Caki2 (cell line): ENCODE results near the gene PDIA4. TPM values are rescaled to one million over a fixed set of nuclear protein-coding genes. Genes with fewer than 3 reads are reported as not detected.

Source experiments
- DNase-seq: peaks from one replicate; pipeline ENCODE4 v3.0.0-alpha.2; 2015; ENCODE audit warnings: low read depth
- in situ Hi-C: cut with HindIII; loops from 2 replicates; pipeline ENCODE4 v1.10.0; 2016; ENCODE audit warnings: low sequenced_read_pairs, low pct_unique_long_range_greater_than_20kb, mixed read lengths
- total RNA-seq: library from RNA; depleted of rRNA; stranded (reverse); fragments of >200 nt; shearing (Covaris generic); gene quantifications from 2 replicates; pipeline ENCODE4 v1.2.3, GENCODE V29; 2014; ENCODE audit warnings: low replicate concordance

The PDIA4 gene
- total RNA-seq, 1 experiment from 2014 or later: 284 TPM

GRCh38 chr7:149009527-149009926, 18.8 kb downstream of the PDIA4 start:
- in situ Hi-C loops: no loop called here
- DNase-seq: no peak

DNA sequence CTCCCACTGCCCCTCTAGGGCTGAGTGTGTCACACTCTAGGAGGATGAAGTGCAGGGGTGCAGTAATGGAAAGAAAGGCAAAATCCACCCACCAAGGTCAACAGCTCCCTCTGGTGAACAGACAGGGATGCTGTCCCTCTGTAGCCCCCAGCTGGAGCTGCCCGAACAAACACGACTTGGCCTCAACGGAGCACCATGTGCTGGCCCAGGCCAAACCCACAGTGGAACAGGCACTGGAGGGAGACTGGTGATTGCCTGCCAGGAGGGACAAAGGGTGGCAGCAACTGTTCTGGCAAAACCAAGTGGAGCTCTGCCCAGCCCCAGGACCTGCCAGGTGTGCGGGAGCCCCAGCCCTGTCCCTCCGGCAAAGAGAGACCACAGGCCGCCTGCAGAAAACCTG, 20.7 kb downstream of the PDIA4 start:
- in situ Hi-C loops: no loop called here
- DNase-seq: no peak

DNA sequence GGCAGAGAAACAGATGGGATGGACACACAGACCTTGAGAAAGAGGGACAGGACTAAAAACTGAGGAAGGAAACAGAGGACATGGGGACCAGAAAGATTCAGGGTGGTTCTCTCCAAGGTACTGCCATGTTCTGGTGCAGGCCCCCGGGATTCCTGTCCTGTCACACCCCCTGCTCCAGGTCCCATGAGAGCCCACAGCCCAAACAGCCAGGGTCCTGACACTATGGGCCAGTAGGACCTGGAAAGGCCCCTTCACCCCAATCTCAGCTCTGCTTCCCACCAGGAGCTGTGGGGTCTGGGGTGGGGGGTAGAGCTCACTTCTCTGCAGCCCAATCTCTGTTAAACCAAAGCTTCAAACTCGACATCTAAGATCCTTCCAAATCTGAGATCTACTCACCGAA, 21.2 kb downstream of the PDIA4 start:
- DNase-seq: no peak
- in situ Hi-C loops: no loop called here

GRCh38 chr7:149006345-149006725, 22.0 kb downstream of the PDIA4 start:
- in situ Hi-C loops: no loop called here
- no peak for DNase-seq

- DNase-seq: no peak
- in situ Hi-C loops: no loop called here
These were observed 22.6 kb downstream of the PDIA4 start for GRCh38 chr7:149005427-149006344.

DNA sequence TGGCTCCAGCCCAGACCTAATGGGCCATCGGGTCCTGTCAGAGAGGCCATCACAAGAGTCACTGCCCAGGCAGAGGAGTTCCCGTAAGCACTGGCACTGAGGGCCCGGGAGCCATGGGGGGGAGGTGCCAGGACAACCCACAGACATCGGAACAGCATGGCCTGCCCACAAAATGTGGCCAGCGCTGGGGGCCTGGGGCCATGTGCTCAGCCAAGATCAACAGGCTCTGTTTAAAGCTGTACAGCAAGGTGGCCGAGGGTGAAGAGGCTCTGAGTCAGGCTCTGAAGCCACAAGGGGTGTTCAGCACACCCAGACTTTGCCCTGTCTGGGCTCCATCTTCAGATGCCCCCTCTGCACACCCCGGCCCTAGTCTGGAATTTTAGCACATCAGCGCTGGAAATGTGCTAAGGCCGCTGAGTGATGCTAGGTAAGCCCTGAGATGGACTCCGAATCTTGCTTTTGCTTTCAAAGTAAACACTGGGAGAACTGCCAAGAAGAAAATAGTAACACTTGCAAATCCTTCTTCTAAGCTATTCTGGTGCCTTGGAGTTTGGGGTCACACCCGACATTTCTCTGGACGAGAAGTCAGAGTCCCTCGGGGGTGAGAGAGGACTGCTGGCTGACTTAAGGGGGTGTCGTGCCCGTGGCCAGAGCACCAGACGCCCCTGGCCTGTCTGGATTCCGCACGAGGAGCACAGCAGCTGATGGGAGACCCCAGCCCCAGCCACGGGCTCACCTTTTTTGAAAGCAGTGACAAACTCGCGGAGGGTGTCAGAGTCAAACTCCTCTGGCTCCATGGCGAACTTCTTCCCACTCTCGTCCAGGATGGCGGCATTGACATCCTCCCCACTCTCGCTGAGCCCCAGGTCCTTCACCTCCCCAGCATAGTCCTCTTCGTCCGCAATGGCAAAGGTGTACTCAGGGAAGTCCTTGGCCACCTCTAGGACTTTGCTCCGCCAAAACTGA, 23.6 kb downstream of the PDIA4 start:
- in situ Hi-C loops: no loop called here
- DNase-seq: no peak

- DNase-seq: no peak
- in situ Hi-C loops: no loop called here
These were observed 24.6 kb downstream of the PDIA4 start for GRCh38 chr7:149003560-149004305.

GRCh38 chr7:149003018-149003417, 25.3 kb downstream of the PDIA4 start:
- in situ Hi-C loops: no loop called here
- no peak for DNase-seq

DNA sequence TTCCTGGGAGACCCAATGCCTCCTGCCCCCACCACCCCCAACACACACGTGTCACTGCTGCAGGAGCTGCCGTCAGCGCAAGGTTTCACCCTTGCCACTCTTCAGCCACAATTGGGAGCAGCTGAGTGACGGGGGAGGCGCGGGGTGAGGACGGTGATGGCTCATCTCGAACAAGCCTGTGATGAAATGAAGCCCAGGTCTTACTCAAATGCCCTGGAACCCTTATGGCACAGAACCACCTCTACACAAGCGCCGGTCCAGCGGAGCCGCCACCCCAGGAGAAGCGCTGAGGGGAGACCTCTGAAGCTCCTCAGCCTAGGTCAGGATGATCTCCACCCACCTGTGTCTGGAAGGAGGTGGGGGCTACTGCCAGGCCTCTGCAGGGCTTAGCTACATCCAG, 25.7 kb downstream of the PDIA4 start:
- no peak for DNase-seq
- in situ Hi-C loops: no loop called here

DNA sequence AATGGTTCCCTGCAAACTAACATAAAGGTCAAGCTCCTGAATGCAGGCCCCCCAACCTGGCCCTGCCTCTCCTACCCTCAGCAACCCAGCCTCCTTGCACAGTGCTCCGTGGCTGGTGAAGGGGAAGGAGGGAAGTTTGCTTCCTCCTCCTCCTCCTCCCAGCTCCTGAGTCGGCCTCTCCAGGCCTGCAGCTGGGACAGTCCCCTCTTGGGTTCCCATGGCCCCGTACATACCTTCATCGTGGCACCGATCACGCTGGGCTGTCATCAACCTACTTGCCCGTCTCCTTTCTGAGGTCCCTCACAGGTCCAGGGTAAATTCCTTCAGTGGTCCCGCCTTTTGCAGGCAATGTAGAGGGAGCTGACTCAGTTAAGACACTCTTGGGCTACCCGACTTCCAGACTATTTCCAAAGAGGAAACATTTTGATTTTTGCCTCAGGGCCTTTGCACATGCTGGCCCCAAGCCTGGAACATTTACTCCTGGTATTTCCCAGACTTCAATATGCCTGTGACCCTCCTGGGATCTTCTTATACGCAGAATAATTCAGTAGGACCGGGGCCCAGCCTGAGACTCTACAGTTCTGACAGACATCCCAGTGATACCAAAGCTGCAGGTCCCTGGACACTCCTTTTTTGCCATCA, 26.8 kb downstream of the PDIA4 start:
- no peak for DNase-seq
- in situ Hi-C loops: no loop called here

DNA sequence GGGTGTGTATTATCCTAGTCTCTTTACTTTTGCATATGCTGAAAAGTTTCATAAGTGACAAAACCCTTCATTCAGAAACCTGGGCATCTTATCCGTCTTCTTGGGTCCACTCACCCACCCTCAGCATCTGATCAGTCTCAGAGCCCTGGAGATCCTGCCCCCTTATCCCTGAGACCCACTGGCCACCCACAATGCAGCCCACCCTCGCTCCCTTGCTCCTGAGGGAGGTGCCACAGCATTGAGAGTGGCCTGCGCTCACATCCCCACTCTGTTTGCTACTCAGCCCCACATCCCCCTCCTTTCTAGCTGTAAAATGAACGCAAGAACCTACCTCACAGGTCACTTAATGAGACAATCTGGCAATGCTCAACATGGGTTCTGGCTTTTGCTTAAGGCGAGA, 27.3 kb downstream of the PDIA4 start:
- DNase-seq: no peak
- in situ Hi-C loops: no loop called here

GRCh38 chr7:148999192-148999591, 29.1 kb downstream of the PDIA4 start:
- in situ Hi-C loops: no loop called here

DNA sequence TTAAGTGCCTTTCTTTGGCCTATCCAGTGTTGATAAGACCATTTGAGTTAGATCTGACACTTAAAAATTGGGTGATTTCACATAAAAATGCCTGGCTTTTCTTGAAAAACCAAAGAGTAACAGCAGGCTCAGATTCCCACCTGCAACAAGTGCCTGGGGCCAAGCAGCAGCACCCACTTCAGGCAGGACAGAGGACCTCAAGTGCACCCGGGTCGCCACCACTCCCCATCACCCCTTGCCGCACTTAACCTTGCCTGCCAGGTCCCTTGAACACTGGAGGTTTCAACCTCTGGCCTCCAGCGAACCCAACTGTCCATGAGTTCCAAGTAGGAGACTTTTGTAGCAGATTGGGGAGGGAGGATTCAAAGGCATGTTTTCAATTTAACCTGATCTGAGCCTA, 30.8 kb downstream of the PDIA4 start:
- in situ Hi-C loops: no loop called here
- DNase-seq: no peak

More at GRCh38 chr7:148999192-148999591, 29.1 kb downstream of the PDIA4 start:
- no peak for DNase-seq

DNA sequence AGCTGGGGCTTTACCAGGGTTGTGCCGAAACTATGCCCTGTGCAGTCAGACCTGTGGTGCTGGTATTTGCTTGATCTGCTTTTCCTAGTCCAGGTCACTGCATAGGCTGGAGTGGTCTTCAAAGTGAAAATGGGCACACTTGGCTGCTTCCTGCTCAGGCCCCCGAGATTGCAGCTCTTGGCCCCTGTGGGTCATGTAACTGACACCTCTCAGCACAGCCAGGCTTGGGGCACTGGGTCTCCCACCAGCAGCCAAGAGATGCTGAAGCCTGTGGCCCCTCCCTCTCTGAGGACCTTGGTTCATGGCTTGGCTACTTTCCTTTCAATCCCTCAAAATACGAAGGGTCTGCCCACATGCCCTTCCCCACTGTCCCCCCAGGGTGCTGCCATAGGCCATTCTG, 33.7 kb downstream of the PDIA4 start:
- DNase-seq: no peak
- in situ Hi-C loops: no loop called here

DNA sequence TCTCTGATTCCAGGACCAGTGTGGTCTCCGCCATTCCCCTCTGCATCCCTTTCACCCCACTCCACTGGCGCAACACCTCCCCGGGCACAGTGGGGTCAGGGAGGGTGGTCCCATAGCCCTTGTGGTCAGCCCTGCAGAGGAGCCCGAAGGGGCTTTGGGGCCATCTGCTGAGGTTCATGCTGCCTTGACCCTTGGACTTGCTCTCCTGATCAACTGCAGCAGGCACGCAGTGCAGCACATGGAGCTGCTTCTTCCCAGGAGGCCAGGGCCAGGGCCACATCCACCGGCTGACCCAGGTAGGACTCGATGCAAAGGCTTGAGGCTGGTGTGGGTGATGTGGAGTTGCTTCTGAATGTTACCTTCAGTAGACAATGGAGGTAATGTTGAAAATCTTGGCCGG, 35.1 kb downstream of the PDIA4 start:
- DNase-seq: no peak
- in situ Hi-C loops: no loop called here

DNA sequence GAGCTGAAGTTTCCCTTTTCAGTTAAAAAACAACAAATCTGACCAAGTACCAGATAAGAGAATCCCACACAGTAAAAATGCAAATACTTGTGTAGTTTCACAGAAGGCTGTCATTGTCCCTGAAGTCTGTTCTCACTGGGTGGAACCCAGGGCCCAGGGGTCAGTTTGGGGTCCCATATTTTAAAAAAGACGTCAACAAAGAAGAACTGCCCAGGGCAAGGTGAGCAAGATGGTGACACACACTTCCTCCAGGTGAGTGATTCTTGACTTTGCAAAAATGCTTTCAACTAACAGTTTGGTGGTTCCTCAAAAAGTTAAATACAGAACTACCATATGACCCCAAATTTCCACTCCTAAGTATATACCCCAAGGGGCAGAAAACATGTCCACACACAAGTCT, 36.8 kb downstream of the PDIA4 start:
- no peak for DNase-seq
- in situ Hi-C loops: no loop called here

DNA sequence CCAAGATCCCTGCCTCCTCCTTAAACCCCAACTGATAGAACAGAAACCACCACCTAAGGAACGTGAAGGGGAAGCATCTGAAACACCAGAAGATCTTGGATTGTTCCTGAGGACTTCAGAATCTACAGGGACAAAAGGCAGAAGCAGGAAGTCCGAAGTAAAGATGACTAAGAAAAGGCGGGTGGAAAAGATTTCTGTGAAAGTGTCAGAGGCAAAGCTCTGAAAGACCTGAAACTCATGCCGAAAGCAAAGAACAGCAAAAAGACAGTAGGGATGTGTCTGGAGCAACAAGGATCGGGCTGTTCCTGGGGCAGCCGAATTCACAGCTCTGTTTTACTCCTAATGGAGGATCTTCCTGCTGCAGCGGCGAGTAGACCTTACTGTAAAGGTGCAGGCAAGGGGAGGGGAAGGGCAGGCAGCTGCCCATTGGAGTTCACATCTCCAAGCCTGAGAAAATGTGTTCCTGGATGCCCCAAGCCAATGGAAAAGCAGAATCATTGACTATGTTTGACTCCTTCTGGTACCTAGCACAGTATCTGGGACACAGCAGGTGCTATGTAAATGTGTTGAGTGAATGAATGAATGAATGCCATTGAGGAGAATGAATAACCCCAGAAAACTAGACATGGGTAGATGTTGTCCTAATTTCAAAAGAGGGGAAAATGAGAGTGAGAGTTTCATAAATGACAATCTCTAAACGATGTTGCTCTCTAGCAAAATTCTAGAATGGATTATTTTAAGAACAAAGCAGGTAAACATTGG, 40.4 kb downstream of the PDIA4 start:
- in situ Hi-C loops: no loop called here
- DNase-seq: no peak
